ENCODE results near the gene SLC30A3.

The SLC30A3 gene

GRCh38 chr2:27297195-27297594 lies 34.3 kb upstream of the SLC30A3 start:
- H3K27ac ChIP-seq: no peak overlapping the region
- TF ChIP-seq CTCF (conservative IDR thresholded peaks at IDR 0.05): no peak

DNA sequence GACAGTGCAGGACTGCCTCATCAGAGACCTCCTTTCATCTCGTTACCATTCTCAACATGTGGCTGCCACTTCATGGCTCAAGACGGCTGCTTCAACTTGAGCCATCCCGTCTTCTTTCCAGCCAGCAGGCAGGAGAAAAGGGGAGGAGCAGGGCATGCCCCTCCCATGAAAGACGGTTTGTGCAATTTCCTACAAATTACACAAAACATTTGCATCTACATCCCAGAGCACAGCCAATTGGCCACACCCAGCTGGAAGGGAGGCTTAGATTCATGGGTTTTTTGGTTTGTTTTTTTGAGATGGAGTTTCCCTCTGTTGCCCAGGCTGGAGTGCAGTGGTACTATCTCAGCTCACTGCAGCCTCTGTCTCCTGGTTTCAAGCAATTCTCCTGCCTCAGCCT lies 33.6 kb upstream of the SLC30A3 start:
- H3K27ac ChIP-seq: no peak overlapping the region
- TF ChIP-seq CTCF (conservative IDR thresholded peaks at IDR 0.05): no peak

GRCh38 chr2:27294928-27295327 lies 32.1 kb upstream of the SLC30A3 start:
- H3K27ac ChIP-seq: peak overlapping the region; percentile 99
- no peak for TF ChIP-seq CTCF (conservative IDR thresholded peaks at IDR 0.05)

GRCh38 chr2:27291865-27292264 lies 29.0 kb upstream of the SLC30A3 start:
- H3K27ac ChIP-seq: peak overlapping the region; percentile 99
- TF ChIP-seq CTCF (conservative IDR thresholded peaks at IDR 0.05): no peak

DNA sequence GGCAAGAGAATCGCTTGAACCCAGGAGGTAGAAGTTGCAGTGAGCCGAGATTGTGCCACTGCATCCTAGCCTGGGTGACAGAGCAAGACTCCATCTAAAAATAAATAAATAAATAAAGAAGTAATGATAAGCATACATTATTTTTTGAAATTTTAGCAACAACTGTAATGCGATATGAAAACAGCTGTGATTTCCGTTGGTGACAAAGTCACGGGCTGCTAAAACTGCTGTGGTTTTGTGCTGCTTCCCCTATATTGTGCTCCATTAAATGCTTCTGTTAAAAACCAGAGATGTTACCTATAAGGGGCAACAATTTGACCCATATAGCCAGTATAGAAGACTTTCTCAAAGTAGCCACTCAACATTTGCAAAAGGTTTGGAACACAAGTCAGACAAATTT lies 27.7 kb upstream of the SLC30A3 start:
- no peak for TF ChIP-seq CTCF (conservative IDR thresholded peaks at IDR 0.05)
- peak overlapping the region; percentile 99; the same call in 1 of the 2 replicates for H3K27ac ChIP-seq

GRCh38 chr2:27288610-27289009 lies 25.8 kb upstream of the SLC30A3 start:
- H3K27ac ChIP-seq: peak overlapping the region; percentile 99

GRCh38 chr2:27285481-27285880 lies 22.6 kb upstream of the SLC30A3 start:
- no peak for TF ChIP-seq CTCF (conservative IDR thresholded peaks at IDR 0.05)
- no peak overlapping the region for H3K27ac ChIP-seq

More at GRCh38 chr2:27288610-27289009, 25.8 kb upstream of the SLC30A3 start:
- TF ChIP-seq CTCF (conservative IDR thresholded peaks at IDR 0.05): no peak

DNA sequence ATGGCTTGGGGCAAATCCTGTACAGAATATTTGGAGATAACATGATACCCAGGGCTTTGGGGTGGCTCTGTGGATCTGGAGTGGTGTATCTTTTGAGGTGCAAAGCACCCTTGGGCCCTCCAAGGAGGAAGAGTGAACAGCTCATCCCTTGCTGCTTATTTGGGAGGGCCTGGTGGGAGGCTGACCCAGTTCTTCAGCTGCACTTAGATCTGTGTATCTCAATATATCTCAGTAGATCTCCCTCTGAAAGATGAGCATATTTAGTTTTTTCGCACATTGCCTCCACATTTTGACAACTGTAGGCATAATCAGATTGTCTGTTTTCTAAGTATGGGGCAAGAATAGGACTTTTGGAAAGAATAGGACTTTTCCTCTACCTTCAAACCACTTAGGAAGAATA lies 22.1 kb upstream of the SLC30A3 start:
- H3K27ac ChIP-seq: no peak overlapping the region
- TF ChIP-seq CTCF (conservative IDR thresholded peaks at IDR 0.05): no peak

All from VCaP (cell line).